ENCODE measurements around the gene BTF3L4.

BTF3L4 gene

GRCh38 chr1:52123622-52124021 lies 67.5 kb downstream of the BTF3L4 start:
- no peak for DNase-seq (ENCODE audit: low read depth)

- no peak for DNase-seq (ENCODE audit: low read depth)
These were observed 69.8 kb downstream of the BTF3L4 start for GRCh38 chr1:52125736-52126359.

- peak; percentile 72 for DNase-seq (ENCODE audit: low read depth)
These were observed 71.4 kb downstream of the BTF3L4 start for GRCh38 chr1:52127181-52128180.

- peak; percentile 86 for DNase-seq (ENCODE audit: low read depth)
These were observed 83.9 kb downstream of the BTF3L4 start for GRCh38 chr1:52139817-52140540.

Data from fibroblast of the conjunctiva (primary cell).